GM10847 (cell line): ENCODE data around the gene GABRB1.

ENCODE experiments used
- POLR2A ChIP-seq: IDR thresholded peaks from 2 replicates; pipeline ENCODE4 v1.6.1; 2011; ENCODE audit not compliant: insufficient read length; ENCODE audit errors: extremely low read depth

The GABRB1 gene

DNA sequence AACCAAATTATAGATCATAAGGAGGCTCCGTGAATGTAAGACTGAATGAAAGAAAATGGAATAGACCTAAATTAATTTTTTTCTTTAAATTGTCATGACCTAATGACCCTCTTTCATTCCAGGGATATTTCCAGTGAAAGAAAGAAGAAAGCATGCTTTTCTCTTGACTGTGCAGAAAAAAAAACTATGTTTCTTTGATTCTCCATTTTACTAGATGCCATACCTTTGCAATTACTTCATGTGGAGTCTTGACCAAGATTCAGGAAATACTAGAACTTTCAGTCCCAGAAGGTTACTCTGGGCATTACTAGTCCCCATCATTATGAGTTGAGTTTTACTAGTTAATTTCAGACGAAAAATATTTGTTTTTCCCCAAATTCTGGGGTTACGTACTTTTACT, 438.6 kb downstream of the GABRB1 start:
- no peak for TF ChIP-seq POLR2A

- no peak for TF ChIP-seq POLR2A
Observed at GRCh38 chr4:47471064-47471463, 439.7 kb downstream of the GABRB1 start.

DNA sequence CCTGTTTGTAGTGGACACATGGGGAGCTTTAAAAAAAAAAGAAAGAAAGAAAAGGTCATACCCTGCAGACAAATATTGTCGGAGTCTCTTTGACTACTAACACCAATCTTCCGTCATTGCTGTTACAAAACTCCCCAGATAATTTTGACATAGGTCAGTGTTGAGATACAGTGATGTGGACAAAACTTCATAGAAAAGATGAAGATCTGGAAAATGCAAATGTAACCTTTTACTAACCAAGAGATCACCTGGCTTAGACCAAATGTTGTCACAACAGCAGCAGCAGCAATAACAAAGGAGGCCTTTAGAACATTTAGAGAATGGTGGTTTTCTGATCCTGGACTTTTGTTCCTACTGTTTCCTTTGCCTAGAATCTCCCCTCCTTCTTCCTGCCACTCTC, 440.2 kb downstream of the GABRB1 start:
- TF ChIP-seq POLR2A = no peak

DNA sequence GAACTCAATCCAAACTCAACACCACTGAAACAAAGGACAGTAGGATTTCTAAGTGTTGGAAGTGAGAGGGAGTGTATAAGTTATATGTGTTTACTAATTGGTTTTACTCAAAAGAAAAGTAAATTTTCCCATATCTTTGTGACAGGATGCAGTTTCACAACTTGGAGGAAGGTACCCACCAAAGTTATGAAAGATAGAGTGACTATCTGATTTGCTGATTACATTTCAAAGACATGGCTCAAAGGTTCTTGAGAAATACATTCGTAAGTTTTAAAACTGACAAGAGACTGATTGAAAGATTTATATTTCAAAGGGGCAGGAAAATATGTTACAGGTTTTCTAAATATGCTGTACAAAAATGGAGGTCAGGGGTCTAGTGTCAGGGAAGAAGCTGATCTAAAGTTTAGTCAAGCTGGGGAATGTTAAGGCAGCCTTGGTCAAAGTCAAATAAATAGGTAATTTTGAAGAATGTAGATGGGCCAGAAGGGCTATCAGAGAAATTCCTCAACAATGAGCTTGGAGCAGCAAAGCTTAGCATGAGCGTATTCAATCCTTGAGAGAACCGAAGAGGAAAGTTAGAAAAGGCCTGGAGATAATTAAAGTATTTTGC, 441.9 kb downstream of the GABRB1 start:
- no peak for TF ChIP-seq POLR2A

DNA sequence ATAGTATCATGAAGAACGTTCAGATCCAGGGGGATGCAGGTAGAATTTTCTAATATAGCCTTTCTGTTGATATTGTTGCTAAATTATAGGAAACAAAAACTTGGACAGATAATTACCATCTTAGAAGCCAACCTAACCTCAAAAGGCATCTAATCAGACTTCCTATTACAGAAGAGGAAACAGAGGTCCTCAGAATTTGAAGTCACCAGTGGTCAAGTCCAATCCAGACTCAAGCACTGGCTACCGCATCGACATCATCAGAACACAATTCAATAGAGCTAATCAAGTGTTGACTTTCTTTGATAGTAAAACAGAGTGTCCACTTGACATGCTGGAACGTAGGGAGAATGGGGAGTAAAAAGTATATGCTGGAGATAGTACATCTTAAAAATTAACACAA, 443.4 kb downstream of the GABRB1 start:
- no peak for TF ChIP-seq POLR2A

GRCh38 chr4:47475411-47475810, 444.0 kb downstream of the GABRB1 start:
- no peak for TF ChIP-seq POLR2A
